K562 (cell line): ENCODE measurements around the gene DHRS13. TPM values are rescaled to one million over a fixed set of nuclear protein-coding genes. Genes with fewer than 3 reads are reported as not detected.

Source experiments
- ARID2 ChIP-seq: fragments of 450-650 bp; IDR thresholded peaks from 2 replicates; pipeline ENCODE4 v1.6.1; 2017; ENCODE audit warnings: antibody characterized with exemption, mild to moderate bottlenecking
- CHAMP1 ChIP-seq: fragments of 450-650 bp; IDR thresholded peaks from 2 replicates; pipeline ENCODE4 v1.6.1; 2016; ENCODE audit warnings: mild to moderate bottlenecking
- EGR1 ChIP-seq: fragments of 450-650 bp; conservative IDR thresholded peaks from 2 replicates; pipeline ENCODE4 v1.6.1; 2017; ENCODE audit warnings: mild to moderate bottlenecking
- HOMEZ ChIP-seq: fragments of 250-450 bp; sonication (Bioruptor Pico); IDR thresholded peaks from 2 replicates; pipeline ENCODE4 v1.4.0; 2020; ENCODE audit warnings: mild to moderate bottlenecking, moderate library complexity
- KDM4B ChIP-seq, 2 experiments: fragments of 450-650 bp in 1 of 2; sonication (generic) in 1 of 2; IDR thresholded peaks; 2 replicates each; pipeline ENCODE4 v1.6.1; 2016 to 2017; ENCODE audit warnings: borderline replicate concordance in 2 of 2, antibody characterized with exemption in 1 of 2, low read depth in 1 of 2, mild to moderate bottlenecking in 1 of 2
- MECOM ChIP-seq: fragments of 250-450 bp; sonication (Bioruptor Pico); IDR thresholded peaks from 2 replicates; pipeline ENCODE4 v1.8.0; 2022; ENCODE audit warnings: inconsistent platforms
- NCOR1 ChIP-seq: fragments of 450-650 bp; IDR thresholded peaks from 2 replicates; pipeline ENCODE4 v1.6.1; 2016; ENCODE audit warnings: mild to moderate bottlenecking, moderate library complexity
- NR2F6 ChIP-seq: fragments of 450-650 bp; formaldehyde crosslinking; IDR thresholded peaks from 2 replicates; pipeline ENCODE4 v1.4.0; 2020; ENCODE audit warnings: mild to moderate bottlenecking
- RHOXF2B ChIP-seq: fragments of 250-450 bp; sonication (Bioruptor Pico); conservative IDR thresholded peaks from 2 replicates; pipeline ENCODE4 v1.5.1; 2021
- RUNX1 ChIP-seq: sonication (generic); IDR thresholded peaks from 2 replicates; pipeline ENCODE4 v1.6.1; 2016; ENCODE audit warnings: antibody characterized with exemption, low read depth
- ZFX ChIP-seq: sonication (generic); formaldehyde crosslinking; IDR thresholded peaks from 2 replicates; pipeline ENCODE4 v1.8.0; 2022; ENCODE audit warnings: mild to moderate bottlenecking, missing genetic modification reagents, moderate library complexity
- ZNF12 ChIP-seq: sonication (generic); formaldehyde crosslinking; IDR thresholded peaks from 2 replicates; pipeline ENCODE4 v1.4.0; 2020; ENCODE audit warnings: mild to moderate bottlenecking, missing genetic modification reagents
- ZNF121 ChIP-seq: sonication (generic); formaldehyde crosslinking; conservative IDR thresholded peaks from 2 replicates; pipeline ENCODE4 v1.8.0; 2022; ENCODE audit warnings: missing genetic modification reagents
- ZNF143 ChIP-seq: sonication (generic); formaldehyde crosslinking; IDR thresholded peaks from 2 replicates; pipeline ENCODE4 v1.9.0; 2022; ENCODE audit warnings: mild to moderate bottlenecking, missing genetic modification reagents
- ZNF583 ChIP-seq: fragments of 250-450 bp; sonication (Bioruptor Pico); IDR thresholded peaks from 2 replicates; pipeline ENCODE4 v1.4.0; 2020
- ZSCAN32 ChIP-seq: fragments of 450-650 bp; formaldehyde crosslinking; IDR thresholded peaks from 2 replicates; pipeline ENCODE4 v1.4.0; 2020; ENCODE audit warnings: mild to moderate bottlenecking, moderate library complexity
- polyA plus RNA-seq, 8 experiments: library from polyadenylated mRNA; depleted of rRNA in 4 of 8; stranded (reverse) in 5 of 8; unstranded in 3 of 8; fragments of >200 nt; fragmentation: Nextera tagmentation in 2 of 8; fragmentation: Illumina TruSeq in 1 of 8; extraction: Ambion mirVana in 2 of 8; extraction: Trizol in 1 of 8; gene quantifications; 2 replicates each; pipeline versions ENCODE4 v1.2.1 to v1.2.3, GENCODE V29; 2011 to 2014; ENCODE audit warnings: inconsistent platforms in 1 of 8, missing spikeins in 1 of 8
- total RNA-seq, 7 experiments: library from RNA; depleted of rRNA in 6 of 7; stranded (reverse); fragments of >200 nt in 6 of 7; fragmentation: Illumina TruSeq in 2 of 7; extraction: Trizol in 2 of 7; gene quantifications; 2 replicates each; pipeline versions ENCODE4 v1.2.1 to v1.2.3, GENCODE V29; 2011 to 2021; ENCODE audit warnings: low replicate concordance in 1 of 7

DHRS13 gene
- total and polyA plus RNA-seq, 9 of the 15 experiments (the other 6 are each of a cell fraction or from before 2014, with no cell fraction given), result 0.32 to 52.3 (median 34.3) TPM; not detected in 1

- TF ChIP-seq EGR1 (no peak), CHAMP1 (no peak), ZNF12 (no peak), HOMEZ (CRISPR knock-in tag) (no peak), ZNF143 (no peak), ZSCAN32 (CRISPR knock-in tag) (no peak), RUNX1 (no peak), NCOR1 (no peak), KDM4B (IDR thresholded peaks at IDR 0.05; ENCODE audit: borderline replicate concordance in 2 of 2, low read depth in 1 of 2) (no peak), ZNF583 (CRISPR knock-in tag) (no peak), MECOM (CRISPR knock-in tag) (no peak), ARID2 (no peak), RHOXF2B (CRISPR knock-in tag) (no peak), NR2F6 (CRISPR knock-in tag) (0 out of 2 replicates have a peak, but pooled peaks have one; percentile 16), ZNF121 (CRISPR knock-in tag) (no peak), ZFX (0 out of 2 replicates have a peak, but pooled peaks have one; percentile 18)
Measured at GRCh38 chr17:28855336-28855679, 47.6 kb downstream of the DHRS13 start (continued).
